Middle frontal gyrus (tissue), 1 donor: ENCODE data around the gene FFAR1.

Experiments used
- DNase-seq: peaks from one replicate; pipeline ENCODE4 v3.0.0-alpha.2; 2015; ENCODE audit warnings: low spot score; ENCODE audit errors: extremely low spot score

Gene FFAR1

GRCh38 chr19:35314858-35315470 is 32.7 kb upstream of the FFAR1 start:
- DNase-seq: no peak

- no peak for DNase-seq
Measured at GRCh38 chr19:35315883-35316282, 31.8 kb upstream of the FFAR1 start.

GRCh38 chr19:35316560-35316959 is 31.1 kb upstream of the FFAR1 start:
- DNase-seq: no peak

GRCh38 chr19:35317464-35318043 is 30.1 kb upstream of the FFAR1 start:
- no peak for DNase-seq

GRCh38 chr19:35318679-35319448 is 28.8 kb upstream of the FFAR1 start:
- peak; percentile 17 for DNase-seq

- DNase-seq: no peak
Measured at GRCh38 chr19:35320065-35320713, 27.5 kb upstream of the FFAR1 start.

- DNase-seq: no peak
Measured at GRCh38 chr19:35321291-35321690, 26.4 kb upstream of the FFAR1 start.

GRCh38 chr19:35322014-35322413 is 25.7 kb upstream of the FFAR1 start:
- no peak for DNase-seq

GRCh38 chr19:35327642-35328041 is 20.1 kb upstream of the FFAR1 start:
- no peak for DNase-seq

GRCh38 chr19:35328851-35329285 is 18.8 kb upstream of the FFAR1 start, which contains the start of gene CD22:
Gene CD22 (plus strand): TSS chr19:35329187. CDS start chr19:35332041, 2,854 bp downstream.
- DNase-seq: no peak

- DNase-seq: no peak
Measured at GRCh38 chr19:35329323-35329722, 18.4 kb upstream of the FFAR1 start.

GRCh38 chr19:35330475-35330874 is 17.2 kb upstream of the FFAR1 start:
- DNase-seq: no peak

GRCh38 chr19:35331551-35332214 is 16.0 kb upstream of the FFAR1 start:
- DNase-seq: no peak

- DNase-seq: no peak
Measured at GRCh38 chr19:35332817-35333216, 14.9 kb upstream of the FFAR1 start.

GRCh38 chr19:35334144-35334753 is 13.5 kb upstream of the FFAR1 start:
- no peak for DNase-seq

GRCh38 chr19:35336166-35336955 is 11.3 kb upstream of the FFAR1 start:
- DNase-seq: no peak

GRCh38 chr19:35337097-35337983 is 10.4 kb upstream of the FFAR1 start:
- DNase-seq: no peak

- DNase-seq: no peak
Measured at GRCh38 chr19:35337984-35338296, 9.8 kb upstream of the FFAR1 start.

- DNase-seq: no peak
Measured at GRCh38 chr19:35340431-35340830, 7.3 kb upstream of the FFAR1 start.
